Activated naive CD4-positive, alpha-beta T cell treated with anti-CD3 and anti-CD28 coated beads for 36 hours (primary cell): ENCODE measurements around the gene SEMA5B. TPM values are rescaled to one million over a fixed set of nuclear protein-coding genes. Genes with fewer than 3 reads are reported as not detected.

ENCODE experiments used
- CTCF ChIA-PET: fragments of 350-600 bp; sonication (Branson Sonifier 250); formaldehyde crosslinking; loops from one replicate; lab custom pipeline; 2021; ENCODE audit warnings: antibody characterized with exemption; lab: Charles Lee
- DNase-seq: peaks from one replicate; pipeline ENCODE4 v3.0.0-alpha.2; 2020
- H3K27ac Mint-ChIP-seq: one replicate; pipeline ENCODE4 v1.8.0; 2021; ENCODE audit warnings: mild to moderate bottlenecking, mixed read lengths
- H3K27me3 Mint-ChIP-seq: one replicate; pipeline ENCODE4 v1.8.0; 2021; ENCODE audit warnings: low read depth, mixed read lengths
- H3K36me3 Mint-ChIP-seq: one replicate; pipeline ENCODE4 v1.8.0; 2021; ENCODE audit warnings: low read depth, mixed read lengths
- H3K4me1 Mint-ChIP-seq: one replicate; pipeline ENCODE4 v1.8.0; 2021; ENCODE audit warnings: low read depth, mixed read lengths
- H3K4me3 Mint-ChIP-seq: one replicate; pipeline ENCODE4 v1.8.0; 2021; ENCODE audit warnings: mild to moderate bottlenecking, moderate library complexity, mixed read lengths
- H3K9me3 Mint-ChIP-seq: one replicate; pipeline ENCODE4 v1.8.0; 2021; ENCODE audit warnings: mixed read lengths
- intact Hi-C: fragments of 100-400 bp; cut with micrococcal nuclease; formaldehyde crosslinking; loops from one replicate; pipeline ENCODE4 v1.15.1; 2023
- total RNA-seq, 2 experiments: library from RNA; stranded (reverse); gene quantifications; one replicate each; pipeline ENCODE4 v1.2.3, GENCODE V29; 2021

SEMA5B gene
- total RNA-seq, 2 experiments from 2014 or later = not detected

DNA sequence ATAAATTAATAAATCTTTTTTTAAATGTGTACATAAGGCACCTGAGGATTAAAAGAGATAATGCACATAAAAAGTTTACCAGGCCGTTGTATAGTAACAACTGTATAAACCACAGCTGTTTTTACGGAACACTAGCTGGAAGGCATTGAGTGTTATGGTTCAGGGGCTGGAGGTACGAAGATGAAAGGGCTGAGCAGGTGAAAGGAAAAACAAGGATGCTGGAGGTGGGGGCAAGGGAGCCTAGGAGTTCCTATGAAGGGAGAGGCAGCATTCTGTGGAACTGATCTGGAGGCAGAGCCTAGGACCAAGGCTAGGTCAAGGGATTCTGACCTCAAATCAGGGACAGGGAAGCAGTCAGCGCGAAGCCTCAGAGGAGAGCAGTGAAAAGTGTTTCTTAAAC is 8.0 kb downstream of the SEMA5B start:
- Mint-ChIP-seq H3K4me3 (no peak overlapping the region), H3K36me3 (no peaks in the 10 kb centered on the region), H3K27me3 (peaks cover 43% of the 10 kb centered on the region), H3K9me3 (no peaks in the 10 kb centered on the region), H3K4me1 (no peaks in the 10 kb centered on the region), H3K27ac (no peak overlapping the region)
- no peak for DNase-seq
- intact Hi-C loops = no loop called here
- CTCF ChIA-PET = interaction anchor here (1.2 kb wide), 1 partner anchor 9 kb away, joined by 4 read pairs; no protein-coding TSS in a partner anchor

DNA sequence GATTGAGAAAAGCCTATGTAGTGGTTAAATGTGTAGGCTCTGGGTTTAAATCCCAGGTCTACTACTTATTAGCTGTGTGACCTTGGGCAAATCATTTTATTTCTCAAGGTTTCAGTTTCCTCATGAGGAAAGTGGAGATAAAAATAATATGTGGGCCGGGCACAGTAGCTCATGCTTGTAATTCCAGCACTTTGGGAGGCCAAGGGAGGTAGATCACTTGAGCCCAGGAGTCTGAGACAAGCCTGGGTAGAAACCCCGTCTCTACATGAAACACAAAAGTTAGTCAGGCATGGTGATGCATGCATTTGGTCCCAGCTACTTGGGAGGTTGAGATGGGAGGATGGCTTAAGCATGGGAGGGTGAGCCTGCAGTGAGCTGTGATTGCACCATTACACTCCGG is 8.4 kb downstream of the SEMA5B start:
- Mint-ChIP-seq H3K4me1 (no peaks in the 10 kb centered on the region), H3K9me3 (no peaks in the 10 kb centered on the region), H3K36me3 (no peaks in the 10 kb centered on the region), H3K27ac (no peak overlapping the region), H3K27me3 (peaks cover 39% of the 10 kb centered on the region), H3K4me3 (no peak overlapping the region)
- DNase-seq = no peak
- CTCF ChIA-PET = interaction anchor here (1.2 kb wide), 1 partner anchor 9 kb away, joined by 4 read pairs; no protein-coding TSS in a partner anchor
- intact Hi-C loops = no loop called here

DNA sequence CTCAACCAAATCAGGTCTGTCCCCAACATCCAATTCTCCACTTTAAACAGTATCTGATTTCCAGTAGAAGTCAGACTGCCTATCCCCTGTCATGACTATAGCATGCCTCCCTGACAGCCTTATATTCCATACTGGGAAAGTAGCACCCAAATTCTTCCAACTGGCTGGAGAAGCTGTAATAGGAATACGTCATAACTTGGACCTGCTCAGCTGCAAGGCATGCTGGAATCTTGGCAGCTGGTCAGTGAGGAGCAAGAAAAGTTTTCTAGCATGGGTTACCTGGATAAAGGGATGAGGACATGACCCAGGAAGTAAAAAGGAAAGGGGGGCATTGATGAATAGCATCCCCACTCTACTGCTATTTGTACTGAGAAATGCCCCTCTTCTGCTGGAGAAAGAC is 8.9 kb downstream of the SEMA5B start:
- Mint-ChIP-seq H3K4me3 (no peak overlapping the region), H3K9me3 (no peaks in the 10 kb centered on the region), H3K36me3 (no peaks in the 10 kb centered on the region), H3K27me3 (peaks cover 35% of the 10 kb centered on the region), H3K27ac (no peak overlapping the region), H3K4me1 (no peaks in the 10 kb centered on the region)
- DNase-seq = no peak
- CTCF ChIA-PET = interaction anchor here (1.2 kb wide), 1 partner anchor 10 kb away, joined by 4 read pairs; no protein-coding TSS in a partner anchor
- intact Hi-C loops = no loop called here

DNA sequence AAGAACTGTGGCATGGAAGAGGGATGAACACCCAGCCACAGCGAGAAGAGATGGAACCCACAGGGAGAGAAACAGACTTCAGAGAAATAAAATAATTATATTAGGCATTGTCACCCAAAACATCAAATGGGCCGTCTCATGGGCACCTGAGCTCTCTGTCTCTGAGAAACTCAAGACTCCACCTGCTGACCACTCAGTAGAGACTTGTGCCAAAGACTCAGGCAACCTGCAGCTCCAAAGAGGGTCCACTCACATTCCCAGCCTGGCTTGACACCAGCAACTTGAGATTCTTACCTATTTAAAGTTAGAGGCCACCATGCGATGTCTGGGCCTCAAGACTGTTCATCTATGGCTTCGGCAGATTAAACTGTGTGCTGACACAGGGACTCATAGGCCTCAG is 12.0 kb downstream of the SEMA5B start:
- H3K4me1 Mint-ChIP-seq = no peaks in the 10 kb centered on the region
- intact Hi-C loops = no loop called here
- no peaks in the 10 kb centered on the region for H3K9me3 Mint-ChIP-seq
- no peaks in the 10 kb centered on the region for H3K36me3 Mint-ChIP-seq
- CTCF ChIA-PET = no interaction called here
- H3K27me3 Mint-ChIP-seq = peaks cover 13% of the 10 kb centered on the region
- H3K4me3 Mint-ChIP-seq = no peak overlapping the region
- DNase-seq = no peak
- no peak overlapping the region for H3K27ac Mint-ChIP-seq

DNA sequence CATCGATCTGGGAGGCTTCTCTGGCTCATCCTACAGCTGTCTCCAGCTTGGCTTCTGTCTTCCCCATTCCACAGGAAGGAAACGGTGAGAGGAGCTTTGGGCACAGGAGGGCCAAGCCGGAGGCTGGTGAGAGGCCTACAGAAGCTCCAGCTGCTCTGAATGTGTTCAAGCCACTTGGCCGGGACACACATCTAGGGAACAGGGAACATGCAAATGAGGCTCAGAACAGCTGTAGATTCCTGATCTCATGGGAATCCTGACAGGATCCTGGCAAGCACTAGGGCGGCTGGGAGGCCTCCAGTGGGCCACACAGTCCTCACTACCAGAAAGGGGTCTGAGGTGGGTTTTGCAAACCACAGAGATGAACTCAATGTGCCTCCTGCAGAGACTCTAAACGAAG is 13.7 kb downstream of the SEMA5B start:
- Mint-ChIP-seq H3K36me3 (no peaks in the 10 kb centered on the region), H3K27me3 (peaks cover 15% of the 10 kb centered on the region), H3K9me3 (no peaks in the 10 kb centered on the region), H3K27ac (no peak overlapping the region), H3K4me3 (no peak overlapping the region), H3K4me1 (no peaks in the 10 kb centered on the region)
- intact Hi-C loops = no loop called here
- CTCF ChIA-PET = interaction anchor here (0.7 to 1.8 kb wide), 3 partner anchors 8 to 362 kb away, joined by 3 to 5 read pairs (median 3); partner anchors contain the start of gene SEMA5B
- DNase-seq = no peak

DNA sequence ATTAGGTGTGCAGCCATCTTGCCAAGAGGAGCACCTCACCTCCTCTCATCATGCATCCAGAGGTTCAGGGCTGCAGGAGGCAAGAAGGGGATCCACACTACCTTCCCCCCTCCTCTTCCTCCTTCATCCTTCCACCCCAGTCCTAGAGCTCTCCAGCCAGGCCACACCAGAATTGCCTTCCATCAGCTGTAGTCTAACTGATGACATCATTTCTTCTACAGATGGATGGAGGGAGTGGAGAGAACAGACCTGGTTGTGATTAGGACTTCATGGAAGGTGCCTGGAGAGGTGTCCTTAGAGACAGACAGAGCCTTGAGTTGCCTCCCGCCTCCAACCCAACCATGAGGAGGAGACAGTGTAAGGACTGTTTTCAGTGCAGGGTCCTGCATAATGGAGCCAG is 14.9 kb downstream of the SEMA5B start:
- Mint-ChIP-seq H3K27ac (no peak overlapping the region), H3K4me3 (no peak overlapping the region), H3K36me3 (no peaks in the 10 kb centered on the region), H3K4me1 (no peaks in the 10 kb centered on the region), H3K9me3 (no peaks in the 10 kb centered on the region), H3K27me3 (peaks cover 17% of the 10 kb centered on the region)
- intact Hi-C loops = no loop called here
- CTCF ChIA-PET = no interaction called here
- no peak for DNase-seq

DNA sequence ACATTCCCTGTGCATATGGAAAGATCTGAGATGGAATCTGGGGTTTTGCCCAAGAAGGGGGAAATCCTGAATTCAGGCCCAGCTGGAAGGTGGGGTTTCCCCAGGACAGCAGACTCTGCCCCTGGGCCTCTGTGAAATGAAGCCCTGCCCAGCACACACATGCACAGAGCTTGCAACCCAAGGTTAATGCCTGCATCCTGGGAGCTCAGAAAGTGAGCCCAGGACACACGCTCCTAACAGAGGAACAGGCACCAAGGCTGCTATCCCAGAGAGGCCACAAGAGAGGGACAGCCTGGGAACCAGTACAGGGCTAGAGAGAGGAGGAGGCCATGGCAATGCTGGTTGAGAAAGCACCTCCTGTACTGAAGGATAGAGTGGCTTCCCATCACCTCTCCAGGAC is 16.1 kb downstream of the SEMA5B start:
- Mint-ChIP-seq H3K27ac (no peak overlapping the region), H3K4me3 (no peak overlapping the region), H3K9me3 (no peaks in the 10 kb centered on the region), H3K4me1 (no peaks in the 10 kb centered on the region), H3K27me3 (peaks cover 17% of the 10 kb centered on the region), H3K36me3 (no peaks in the 10 kb centered on the region)
- CTCF ChIA-PET = no interaction called here
- intact Hi-C loops = no loop called here
- DNase-seq = no peak

DNA sequence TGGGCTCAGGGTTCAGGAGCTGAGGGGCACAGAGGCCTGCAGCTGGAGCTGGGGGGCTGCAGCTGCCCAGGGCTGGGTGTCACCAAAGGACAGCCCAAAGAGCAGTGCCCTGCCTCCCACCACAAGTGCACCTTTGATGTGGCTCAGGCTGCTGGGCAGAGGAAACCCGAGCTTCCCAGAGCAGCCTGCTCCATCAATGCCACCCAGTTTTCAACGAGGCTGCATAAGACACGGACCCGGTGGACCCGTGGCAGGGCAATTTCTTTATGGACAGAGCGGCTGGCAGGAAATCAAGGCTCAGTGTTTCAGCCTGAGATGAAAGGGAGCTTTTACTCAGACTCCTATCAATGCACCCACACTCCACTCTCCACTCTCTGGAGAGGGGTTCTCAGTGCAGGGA is 18.7 kb downstream of the SEMA5B start:
- Mint-ChIP-seq H3K27ac (no peak overlapping the region), H3K4me1 (no peaks in the 10 kb centered on the region), H3K9me3 (no peaks in the 10 kb centered on the region), H3K36me3 (no peaks in the 10 kb centered on the region), H3K4me3 (no peak overlapping the region), H3K27me3 (peaks cover 23% of the 10 kb centered on the region)
- intact Hi-C loops = no loop called here
- CTCF ChIA-PET = no interaction called here
- DNase-seq = no peak

DNA sequence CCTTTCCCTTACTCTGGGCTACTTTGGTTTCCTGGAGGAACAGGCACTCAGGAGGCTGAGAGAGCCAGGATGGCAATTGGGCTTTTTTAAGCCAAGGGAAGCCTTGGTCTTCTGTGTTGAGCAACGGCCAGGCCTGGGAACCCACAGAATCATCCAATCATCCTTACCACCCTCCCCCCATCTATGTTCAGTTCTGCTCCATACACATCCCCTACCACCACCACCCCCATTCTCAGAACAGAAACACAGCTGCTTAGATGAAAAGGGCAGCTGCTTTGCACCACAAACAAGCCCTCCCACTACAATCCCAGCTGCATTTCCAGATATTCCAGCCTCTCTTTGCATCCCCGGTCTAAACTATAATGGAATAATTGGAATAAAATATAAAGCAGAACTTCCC is 21.0 kb downstream of the SEMA5B start:
- Mint-ChIP-seq H3K36me3 (no peaks in the 10 kb centered on the region), H3K4me1 (peaks cover 2% of the 10 kb centered on the region), H3K4me3 (no peak overlapping the region), H3K9me3 (no peaks in the 10 kb centered on the region), H3K27me3 (peaks cover 24% of the 10 kb centered on the region), H3K27ac (no peak overlapping the region)
- intact Hi-C loops = no loop called here
- CTCF ChIA-PET = no interaction called here
- DNase-seq = no peak

DNA sequence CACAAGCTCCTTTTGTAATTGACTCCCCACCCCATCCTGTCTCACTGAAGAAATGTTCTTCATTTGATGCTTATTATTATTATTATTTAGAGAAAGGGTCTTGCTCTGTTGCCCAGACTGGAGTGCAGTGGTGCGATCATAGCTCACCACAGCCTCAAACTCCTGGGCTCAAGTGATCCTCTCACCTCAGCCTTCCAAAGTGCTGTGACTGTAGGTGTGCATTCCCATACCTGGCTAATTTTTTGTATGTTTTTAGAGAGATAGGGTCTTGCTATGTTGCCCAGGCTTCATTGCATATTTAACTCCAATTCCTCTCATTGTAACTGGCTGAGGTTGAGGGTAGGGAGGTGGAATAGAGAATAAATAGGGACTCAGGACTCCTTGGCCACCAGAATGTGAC is 22.3 kb downstream of the SEMA5B start:
- CTCF ChIA-PET = no interaction called here
- Mint-ChIP-seq H3K9me3 (no peaks in the 10 kb centered on the region), H3K4me3 (no peak overlapping the region), H3K27ac (no peak overlapping the region), H3K27me3 (peaks cover 24% of the 10 kb centered on the region), H3K36me3 (no peaks in the 10 kb centered on the region), H3K4me1 (peaks cover 2% of the 10 kb centered on the region)
- no peak for DNase-seq
- intact Hi-C loops = no loop called here

DNA sequence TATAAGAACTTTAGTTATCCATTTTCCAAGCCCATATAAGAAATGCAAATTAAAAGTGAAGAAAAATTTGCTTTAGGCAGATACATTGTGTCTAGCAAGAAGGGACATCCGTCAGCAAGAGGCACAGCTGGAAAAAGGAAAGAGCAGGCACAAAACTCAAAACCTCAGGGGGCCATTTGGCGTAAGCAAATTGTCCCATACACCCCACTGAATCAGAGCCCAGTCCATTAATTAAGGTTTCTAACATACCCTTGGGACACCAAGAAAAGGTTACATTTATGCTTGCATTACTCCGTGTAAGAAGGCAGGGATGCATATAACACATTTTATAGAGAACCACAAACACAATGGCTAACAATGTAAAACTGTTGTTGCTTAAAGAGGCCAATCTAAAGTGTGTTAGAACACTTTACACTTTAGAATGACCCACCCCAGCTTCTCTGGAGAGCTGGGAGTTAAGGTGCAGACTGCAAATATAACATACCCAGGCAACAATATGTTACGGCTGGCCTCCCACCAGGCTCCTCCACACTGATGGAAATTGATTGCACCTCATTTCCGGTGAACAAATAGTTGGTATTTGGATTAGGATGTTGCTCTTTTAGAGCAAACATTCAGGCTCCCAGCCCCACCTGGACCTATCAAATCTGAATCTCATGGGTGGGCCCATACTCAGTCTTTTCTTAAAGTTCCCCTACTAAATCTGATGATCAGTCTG is 23.2 kb downstream of the SEMA5B start:
- intact Hi-C loops = no loop called here
- no peak overlapping the region for H3K4me3 Mint-ChIP-seq
- H3K27ac Mint-ChIP-seq = no peak overlapping the region
- DNase-seq = no peak
- H3K36me3 Mint-ChIP-seq = no peaks in the 10 kb centered on the region
- no peaks in the 10 kb centered on the region for H3K9me3 Mint-ChIP-seq
- peaks cover 18% of the 10 kb centered on the region for H3K27me3 Mint-ChIP-seq
- CTCF ChIA-PET = no interaction called here
- H3K4me1 Mint-ChIP-seq = peaks cover 2% of the 10 kb centered on the region

DNA sequence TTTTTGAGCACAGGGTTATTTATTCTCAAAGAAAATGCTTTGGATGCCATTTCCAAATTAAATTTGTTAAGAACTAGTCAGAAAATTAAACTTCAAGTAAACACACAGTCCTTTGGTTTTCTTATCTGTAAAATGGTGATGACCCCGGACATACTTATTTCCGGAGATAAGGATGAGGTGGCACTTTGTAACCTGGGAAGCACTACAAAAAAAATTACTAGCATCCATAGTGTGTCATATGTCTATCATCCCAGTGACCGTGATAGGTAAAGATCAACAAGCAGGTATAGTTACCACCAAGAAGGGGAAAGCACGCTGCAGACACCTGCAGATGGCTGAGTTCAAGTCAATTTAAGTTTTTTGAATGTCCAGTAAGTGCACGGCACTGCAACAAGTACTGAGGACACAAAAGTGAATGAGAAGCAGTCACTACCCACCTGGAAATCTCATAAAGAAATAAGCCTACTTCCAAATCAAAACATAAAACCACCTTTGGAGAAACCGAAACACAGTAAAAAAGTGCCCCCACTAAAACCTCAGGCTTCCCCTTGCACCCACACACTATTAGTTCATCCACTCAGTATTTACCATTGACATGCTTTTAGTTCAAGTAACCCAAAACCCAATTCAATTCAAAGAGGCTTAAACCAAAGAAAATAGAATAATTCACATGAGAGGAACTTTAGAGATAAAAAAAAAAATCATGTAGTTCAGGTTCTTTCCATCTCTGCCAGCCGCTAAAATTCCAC is 24.6 kb downstream of the SEMA5B start:
- DNase-seq = no peak
- CTCF ChIA-PET = no interaction called here
- Mint-ChIP-seq H3K4me1 (peaks cover 2% of the 10 kb centered on the region), H3K9me3 (no peaks in the 10 kb centered on the region), H3K27me3 (peaks cover 8% of the 10 kb centered on the region), H3K27ac (no peak overlapping the region), H3K36me3 (no peaks in the 10 kb centered on the region), H3K4me3 (no peak overlapping the region)
- intact Hi-C loops = no loop called here
